B cell (primary cell): ENCODE data around the gene DENND4C.

Experiments
- CTCF ChIP-seq: fragments of 200-600 bp; IDR thresholded peaks from one replicate; pipeline ENCODE4 v1.8.0; 2022; ENCODE audit warnings: antibody characterized with exemption, mild to moderate bottlenecking
- EZH2 ChIP-seq: IDR thresholded peaks from 2 replicates; pipeline ENCODE4 v1.6.1; 2012; ENCODE audit warnings: borderline replicate concordance, low read depth, mild to moderate bottlenecking, moderate library complexity, low read length; ENCODE audit not compliant: insufficient read depth, poor library complexity, severe bottlenecking

GRCh38 chr9:19379283-19379682, 148.8 kb downstream of the DENND4C start:
- TF ChIP-seq CTCF (no peak), EZH2 (no peak)
